ENCODE measurements around the gene EARS2. TPM values are rescaled to one million over a fixed set of nuclear protein-coding genes. Genes with fewer than 3 reads are reported as not detected.

The EARS2 gene
- polyA plus RNA-seq, 1 of the 3 experiments (the other 2 are of a cell fraction) = 23.2 TPM

GRCh38 chr16:23476289-23476688 lies 80.9 kb downstream of the EARS2 start:
- Histone ChIP-seq H3K79me2 (ENCODE audit: insufficient read depth) (no peaks in the 10 kb centered on the region), H3K4me1 (ENCODE audit: control insufficient read depth in 1 of 2, insufficient read depth in 2 of 2, low read depth in 1 of 2, low read length in 1 of 2) (no peaks in the 10 kb centered on the region), H3F3A (replicated peaks; ENCODE audit: insufficient read depth) (peaks cover 1% of the 10 kb centered on the region), H3K9me2 (no peaks in the 10 kb centered on the region), H2AFZ (ENCODE audit: low read depth) (no peak overlapping the region), H3K27ac (ENCODE audit: low read depth in 2 of 2, low read length in 1 of 2) (no peak overlapping the region), H3K9me3 (no peaks in the 10 kb centered on the region), H3K27me3 (ENCODE audit: insufficient read depth) (no peaks in the 10 kb centered on the region), H3K36me3 (replicated peaks in 1 of 2; ENCODE audit: control insufficient read depth in 1 of 2, insufficient read depth in 2 of 2, low read length in 1 of 2) (peaks cover 38 to 54% of the 10 kb centered on the region in 2 experiments), H3K4me2 (no peak overlapping the region), H4K20me1 (ENCODE audit: insufficient read depth) (no peaks in the 10 kb centered on the region), H3K4me3 (ENCODE audit: low read depth in 2 of 2, low read length in 1 of 2) (no peak overlapping the region), H3K9ac (no peak overlapping the region)
- DNase-seq = no peak
- POLR2A ChIA-PET = no interaction called here
- WGBS (ENCODE audit: low lambda C conversion rate) = 97% methylated on average over 1 of the region's 1 CpG
- TF ChIP-seq USF1 (IDR thresholded peaks at IDR 0.05; ENCODE audit: borderline replicate concordance, low read depth) (no peak), SMC3 (IDR thresholded peaks at IDR 0.05; ENCODE audit: low read depth, low read length) (no peak), CTCF (IDR thresholded peaks at IDR 0.05) (no peak), MEF2A (IDR thresholded peaks at IDR 0.05; ENCODE audit: borderline replicate concordance, low read depth) (no peak), REST (IDR thresholded peaks at IDR 0.05; ENCODE audit: low read depth, low read length) (no peak), USF2 (IDR thresholded peaks at IDR 0.05; ENCODE audit: borderline replicate concordance, low read depth, low read length) (no peak), NRF1 (IDR thresholded peaks at IDR 0.05; ENCODE audit: low read depth, low read length) (no peak), EP300 (IDR thresholded peaks at IDR 0.05; ENCODE audit: borderline replicate concordance in 1 of 2, low read depth in 1 of 2, low read length in 1 of 2) (no peak)
- CTCF ChIA-PET = no interaction called here

Other genes with a start within 250 kb of the EARS2 start
- 33.0 and 34.7 TPM in 2 replicates for gene COG7, start 104.2 kb downstream of the EARS2 start, polyA plus RNA-seq (2012; rRNA removed)
- gene GGA2, start 46.9 kb downstream of the EARS2 start, polyA plus RNA-seq (2012; rRNA removed) = 23.4 and 29.2 TPM in 2 replicates
- 66.1 and 68.9 TPM in 2 replicates for gene UBFD1, start 377 bp upstream of the EARS2 start, polyA plus RNA-seq (2012; rRNA removed)
- 187 and 191 TPM in 2 replicates for gene NDUFAB1, start 39.0 kb upstream of the EARS2 start, polyA plus RNA-seq (2012; rRNA removed)
- 3.3 and 4.5 TPM in 2 replicates for gene PALB2, start 84.0 kb upstream of the EARS2 start, polyA plus RNA-seq (2012; rRNA removed)
- gene DCTN5, start 84.1 kb upstream of the EARS2 start, polyA plus RNA-seq (2012; rRNA removed) = 45.6 and 59.8 TPM in 2 replicates
- gene PLK1, start 121.5 kb upstream of the EARS2 start, polyA plus RNA-seq (2012; rRNA removed) = 31.4 and 68.7 TPM in 2 replicates
- 0.03 TPM in 1 of 2 replicates, not detected in the other for gene ERN2, start 155.9 kb upstream of the EARS2 start, polyA plus RNA-seq (2012; rRNA removed)
- gene CHP2, start 197.7 kb upstream of the EARS2 start, polyA plus RNA-seq (2012; rRNA removed) = not detected in 2 replicates

Data from SK-N-SH (cell line).